Measurements from ENCODE around the gene CXCL12.

Gene CXCL12

GRCh38 chr10:44369854-44370253 lies 15.0 kb downstream of the CXCL12 start:
- H3K4me3 ChIP-seq: no peak overlapping the region
- no peak overlapping the region for H3K27ac ChIP-seq

GRCh38 chr10:44369296-44369695 lies 15.6 kb downstream of the CXCL12 start:
- no peak overlapping the region for H3K4me3 ChIP-seq
- H3K27ac ChIP-seq: no peak overlapping the region

- Histone ChIP-seq H3K4me3 (no peak overlapping the region), H3K27ac (no peak overlapping the region)
These were observed 16.3 kb downstream of the CXCL12 start for GRCh38 chr10:44368637-44369036.

GRCh38 chr10:44366941-44367630 lies 17.8 kb downstream of the CXCL12 start:
- Histone ChIP-seq H3K27ac (no peak overlapping the region), H3K4me3 (no peak overlapping the region)

GRCh38 chr10:44364566-44364965 lies 20.3 kb downstream of the CXCL12 start:
- no peak overlapping the region for H3K27ac ChIP-seq
- H3K4me3 ChIP-seq: no peak overlapping the region

- H3K4me3 ChIP-seq: no peak overlapping the region
- H3K27ac ChIP-seq: no peak overlapping the region
These were observed 21.2 kb downstream of the CXCL12 start for GRCh38 chr10:44363716-44364115.

- Histone ChIP-seq H3K27ac (no peak overlapping the region), H3K4me3 (no peak overlapping the region)
These were observed 21.8 kb downstream of the CXCL12 start for GRCh38 chr10:44362866-44363711.

- Histone ChIP-seq H3K4me3 (no peak overlapping the region), H3K27ac (no peak overlapping the region)
These were observed 23.8 kb downstream of the CXCL12 start for GRCh38 chr10:44361109-44361508.

- no peak overlapping the region for H3K4me3 ChIP-seq
- no peak overlapping the region for H3K27ac ChIP-seq
These were observed 26.7 kb downstream of the CXCL12 start for GRCh38 chr10:44358080-44358771.

GRCh38 chr10:44357023-44357540 lies 27.8 kb downstream of the CXCL12 start:
- Histone ChIP-seq H3K4me3 (no peak overlapping the region), H3K27ac (no peak overlapping the region)

GRCh38 chr10:44356139-44357022 lies 28.5 kb downstream of the CXCL12 start:
- H3K4me3 ChIP-seq: no peak overlapping the region
- no peak overlapping the region for H3K27ac ChIP-seq

GRCh38 chr10:44355630-44356029 lies 29.3 kb downstream of the CXCL12 start:
- no peak overlapping the region for H3K4me3 ChIP-seq
- no peak overlapping the region for H3K27ac ChIP-seq

GRCh38 chr10:44354771-44355170 lies 30.1 kb downstream of the CXCL12 start:
- no peak overlapping the region for H3K4me3 ChIP-seq
- H3K27ac ChIP-seq: no peak overlapping the region

GRCh38 chr10:44353721-44354120 lies 31.2 kb downstream of the CXCL12 start:
- H3K4me3 ChIP-seq: no peak overlapping the region
- H3K27ac ChIP-seq: no peak overlapping the region

- H3K27ac ChIP-seq: no peak overlapping the region
- no peak overlapping the region for H3K4me3 ChIP-seq
These were observed 31.8 kb downstream of the CXCL12 start for GRCh38 chr10:44353128-44353390.

GRCh38 chr10:44352316-44353127 lies 32.4 kb downstream of the CXCL12 start:
- Histone ChIP-seq H3K4me3 (no peak overlapping the region), H3K27ac (no peak overlapping the region)

GRCh38 chr10:44348496-44348895 lies 36.4 kb downstream of the CXCL12 start:
- Histone ChIP-seq H3K4me3 (no peak overlapping the region), H3K27ac (no peak overlapping the region)

- no peak overlapping the region for H3K27ac ChIP-seq
- no peak overlapping the region for H3K4me3 ChIP-seq
These were observed 37.1 kb downstream of the CXCL12 start for GRCh38 chr10:44347609-44348400.

All from skin epidermis (tissue), 12 donors.